ENCODE data around the gene VPS37B.

VPS37B gene

DNA sequence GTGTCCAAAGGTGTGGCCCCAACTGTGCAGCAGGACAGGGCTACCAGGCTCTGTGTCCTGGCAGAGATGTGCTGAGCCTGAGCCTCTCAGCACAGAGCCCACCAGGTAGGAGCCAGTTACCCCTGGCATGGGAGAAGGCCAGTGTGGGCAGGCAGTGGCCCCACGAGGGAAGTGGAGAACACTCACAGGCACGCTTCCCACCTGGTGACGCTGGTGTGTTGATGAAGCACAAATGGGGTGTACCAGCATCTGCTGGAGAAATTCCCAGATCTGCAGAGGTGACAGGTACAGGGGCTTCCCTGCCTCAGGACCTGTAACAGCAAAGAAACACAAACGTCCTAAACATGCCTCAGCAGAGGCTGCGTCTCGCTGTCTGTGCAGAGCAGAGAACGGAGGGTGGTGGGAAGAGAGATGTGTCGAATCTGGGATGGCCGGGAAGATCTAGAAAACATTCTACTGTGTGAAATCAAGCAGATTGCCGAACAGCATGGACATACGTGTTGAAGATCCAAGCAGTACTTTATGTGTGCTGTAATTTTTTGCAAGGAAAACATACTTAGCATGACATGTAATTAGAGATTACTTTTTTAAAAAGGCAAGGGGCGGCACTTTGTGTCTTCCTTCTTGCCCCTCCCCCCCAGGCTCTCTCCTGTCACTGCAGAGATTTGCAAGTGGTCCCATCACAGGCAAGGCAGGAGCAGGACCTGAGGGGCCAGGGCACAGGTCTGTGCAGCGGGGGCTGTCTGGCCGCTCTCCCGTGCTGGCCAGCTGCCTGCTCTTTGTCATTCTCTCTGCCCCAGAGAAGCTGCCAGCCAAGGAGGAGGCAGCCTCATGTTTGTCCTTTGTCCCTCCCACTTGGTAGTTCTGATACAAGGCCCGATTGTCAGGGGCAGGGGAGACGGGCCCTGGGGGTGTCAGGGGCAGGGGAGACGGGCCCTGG is 43.3 kb downstream of the VPS37B start:
- TF ChIP-seq, protein P1, sequence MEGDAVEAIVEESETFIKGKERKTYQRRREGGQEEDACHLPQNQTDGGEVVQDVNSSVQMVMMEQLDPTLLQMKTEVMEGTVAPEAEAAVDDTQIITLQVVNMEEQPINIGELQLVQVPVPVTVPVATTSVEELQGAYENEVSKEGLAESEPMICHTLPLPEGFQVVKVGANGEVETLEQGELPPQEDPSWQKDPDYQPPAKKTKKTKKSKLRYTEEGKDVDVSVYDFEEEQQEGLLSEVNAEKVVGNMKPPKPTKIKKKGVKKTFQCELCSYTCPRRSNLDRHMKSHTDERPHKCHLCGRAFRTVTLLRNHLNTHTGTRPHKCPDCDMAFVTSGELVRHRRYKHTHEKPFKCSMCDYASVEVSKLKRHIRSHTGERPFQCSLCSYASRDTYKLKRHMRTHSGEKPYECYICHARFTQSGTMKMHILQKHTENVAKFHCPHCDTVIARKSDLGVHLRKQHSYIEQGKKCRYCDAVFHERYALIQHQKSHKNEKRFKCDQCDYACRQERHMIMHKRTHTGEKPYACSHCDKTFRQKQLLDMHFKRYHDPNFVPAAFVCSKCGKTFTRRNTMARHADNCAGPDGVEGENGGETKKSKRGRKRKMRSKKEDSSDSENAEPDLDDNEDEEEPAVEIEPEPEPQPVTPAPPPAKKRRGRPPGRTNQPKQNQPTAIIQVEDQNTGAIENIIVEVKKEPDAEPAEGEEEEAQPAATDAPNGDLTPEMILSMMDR (IDR thresholded peaks at IDR 0.05; ENCODE audit: extremely low read depth, insufficient read depth, missing control alignments), result no peak
- in situ Hi-C loops (cut with MboI; ENCODE audit: low pct_unique_long_range_greater_than_20kb, low sequenced_read_pairs, unreplicated experiment), result no loop called here
- DNase-seq (ENCODE audit: low spot score), result no peak

DNA sequence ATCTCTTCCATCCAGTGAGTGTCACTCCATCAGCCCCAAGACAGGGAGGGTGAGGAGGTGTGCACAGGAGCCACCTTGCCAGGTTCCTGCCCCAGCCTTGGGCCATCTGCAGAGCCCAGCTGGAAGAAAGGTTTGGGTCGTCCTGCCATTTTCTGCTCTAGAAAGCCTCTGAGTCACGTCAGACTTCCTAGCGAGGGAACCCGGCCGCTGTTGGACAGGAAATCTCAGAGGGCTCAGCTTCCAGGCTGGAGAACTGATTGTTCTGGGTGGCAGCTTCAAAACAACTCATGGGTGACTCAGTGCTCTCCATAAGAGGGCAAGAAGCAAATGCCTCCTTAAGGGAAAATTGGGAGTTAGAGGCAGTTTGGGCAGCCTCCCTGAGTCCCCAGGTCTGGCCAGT is 44.1 kb downstream of the VPS37B start:
- DNase-seq (ENCODE audit: low spot score), result no peak

DNA sequence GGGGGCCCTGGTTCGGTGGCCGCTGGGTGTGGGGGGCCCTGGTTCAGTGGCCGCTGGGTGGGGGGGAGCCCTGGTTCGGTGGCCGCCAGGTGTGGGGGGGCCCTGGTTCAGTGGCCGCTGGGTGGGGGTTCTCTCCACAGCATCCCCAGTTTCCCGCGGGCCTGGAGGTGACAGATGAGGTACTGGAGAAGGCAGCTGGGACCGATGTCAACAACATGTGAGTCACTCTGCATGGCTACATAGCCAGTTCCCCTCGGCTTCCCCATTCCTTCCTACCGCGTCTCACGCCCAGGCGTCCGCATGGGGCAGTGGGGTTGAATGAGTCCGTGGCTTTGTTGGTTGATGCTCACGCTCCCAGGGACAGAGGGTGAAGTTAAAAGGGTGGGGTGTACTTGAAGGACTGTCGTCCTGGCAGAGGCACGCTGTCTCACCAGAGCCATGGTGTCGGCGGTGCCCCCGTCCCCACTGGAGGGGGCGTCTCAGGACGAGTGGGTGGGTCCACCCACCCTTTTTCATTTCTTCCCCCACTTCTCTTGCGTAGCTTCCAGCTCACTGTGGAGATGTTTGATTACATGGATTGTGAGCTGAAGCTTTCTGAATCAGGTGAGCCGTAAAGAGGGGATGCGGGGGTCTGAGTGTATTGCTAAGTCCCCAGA is 45.1 kb downstream of the VPS37B start:
- in situ Hi-C loops (cut with MboI; ENCODE audit: low pct_unique_long_range_greater_than_20kb, low sequenced_read_pairs, unreplicated experiment), result no loop called here
- no peak for DNase-seq (ENCODE audit: low spot score)
- TF ChIP-seq, protein P1 (IDR thresholded peaks at IDR 0.05; ENCODE audit: extremely low read depth, insufficient read depth, missing control alignments), result no peak

More for the DNA sequence above, 44.1 kb downstream of the VPS37B start:
- in situ Hi-C loops (cut with MboI; ENCODE audit: low pct_unique_long_range_greater_than_20kb, low sequenced_read_pairs, unreplicated experiment), result no loop called here
- TF ChIP-seq, protein P1 (IDR thresholded peaks at IDR 0.05; ENCODE audit: extremely low read depth, insufficient read depth, missing control alignments), result no peak

DNA sequence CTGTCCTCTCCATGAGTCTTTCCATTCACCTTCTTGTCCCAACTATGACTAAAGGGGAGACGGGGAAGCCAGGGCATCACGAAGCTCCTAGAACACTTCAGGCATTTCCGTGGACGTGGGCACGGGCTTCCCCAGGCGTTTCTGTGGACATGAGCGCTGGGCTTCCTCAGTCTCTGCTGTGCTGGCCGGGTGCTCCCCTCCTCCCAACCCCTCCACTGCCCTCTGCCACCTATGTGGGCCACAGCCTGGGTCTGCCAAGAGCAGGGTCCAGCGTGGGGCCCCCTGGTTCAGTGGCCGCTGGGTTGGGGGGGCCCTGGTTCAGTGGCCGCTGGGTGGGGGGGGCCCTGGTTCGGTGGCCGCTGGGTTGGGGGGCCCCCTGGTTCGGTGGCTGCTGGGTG is 45.9 kb downstream of the VPS37B start:
- in situ Hi-C loops (cut with MboI; ENCODE audit: low pct_unique_long_range_greater_than_20kb, low sequenced_read_pairs, unreplicated experiment), result no loop called here
- DNase-seq (ENCODE audit: low spot score), result no peak

DNA sequence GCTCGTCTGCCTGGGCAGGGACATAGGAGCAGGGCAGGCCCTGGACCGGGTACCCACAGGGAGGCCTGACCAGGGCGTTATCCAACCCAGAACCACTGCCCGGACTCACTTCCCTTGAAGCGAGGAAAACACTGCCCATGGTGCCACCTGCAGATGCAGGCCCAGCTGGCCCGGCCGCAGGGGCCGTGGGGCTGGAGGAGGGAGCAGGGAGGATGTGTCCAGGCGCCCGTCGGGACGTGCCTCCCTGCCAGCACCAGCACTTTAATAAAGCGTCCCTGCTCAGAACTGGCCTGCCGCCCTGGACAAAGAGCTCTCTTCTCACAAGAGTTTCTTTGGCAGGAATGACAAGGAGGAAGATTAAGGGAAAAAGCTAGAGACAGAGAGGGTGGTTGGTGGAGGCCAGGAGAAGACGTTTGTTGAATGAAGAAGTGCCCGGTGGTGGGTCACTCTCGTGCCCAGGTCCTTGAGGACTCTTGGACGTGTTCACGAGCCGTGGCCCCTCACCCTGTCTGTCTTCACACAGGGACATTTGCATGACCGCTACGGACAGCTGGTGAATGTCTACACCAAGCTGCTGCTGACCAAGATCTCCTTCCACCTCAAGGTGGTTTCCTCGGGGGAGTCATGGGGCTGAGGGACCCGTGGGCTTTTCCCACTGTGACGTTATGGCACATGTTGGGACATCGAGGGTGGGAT is 46.4 kb downstream of the VPS37B start:
- TF ChIP-seq, protein P1 (IDR thresholded peaks at IDR 0.05; ENCODE audit: extremely low read depth, insufficient read depth, missing control alignments), result no peak
- in situ Hi-C loops (cut with MboI; ENCODE audit: low pct_unique_long_range_greater_than_20kb, low sequenced_read_pairs, unreplicated experiment), result loop anchor here (25.0 kb wide), 1 partner anchor 388 kb away; the partner anchor contains the start of genes MPHOSPH9 and MTRFR
- DNase-seq (ENCODE audit: low spot score), result no peak

More for the DNA sequence above, 45.9 kb downstream of the VPS37B start:
- TF ChIP-seq, protein P1 (IDR thresholded peaks at IDR 0.05; ENCODE audit: extremely low read depth, insufficient read depth, missing control alignments), result no peak
